GM12874 (cell line): ENCODE measurements around the gene SLC38A3.

ENCODE experiments used
- TF ChIP-seq, protein P1 (sequence below): IDR thresholded peaks from 2 replicates; pipeline ENCODE4 v1.5.1; 2011; ENCODE audit warnings: low read depth, mild to moderate bottlenecking, control low read depth, low read length, moderate library complexity; ENCODE audit not compliant: insufficient read depth

The SLC38A3 gene

DNA sequence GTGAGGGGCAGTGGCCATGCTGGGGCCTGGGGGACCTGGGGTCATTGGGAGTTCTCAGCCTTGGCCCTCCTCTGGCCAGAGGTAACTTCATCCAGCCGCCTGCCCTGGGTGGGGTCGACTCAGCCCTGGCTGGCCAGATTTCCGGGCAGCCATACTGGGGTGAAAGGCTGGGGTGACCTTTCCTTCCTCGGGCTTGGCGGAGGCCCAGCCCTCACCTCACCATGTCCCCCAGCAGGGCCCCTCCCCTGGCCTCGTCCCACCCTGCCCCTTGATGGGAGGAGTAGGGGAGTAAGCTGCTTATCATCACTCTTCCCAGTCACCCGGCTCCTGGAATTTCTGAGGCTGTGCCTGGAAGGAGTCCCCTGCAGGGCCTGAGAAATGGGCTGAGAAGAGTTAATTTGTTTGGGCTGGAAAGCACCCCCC is 44.5 kb upstream of the SLC38A3 start:
- TF ChIP-seq, protein P1, sequence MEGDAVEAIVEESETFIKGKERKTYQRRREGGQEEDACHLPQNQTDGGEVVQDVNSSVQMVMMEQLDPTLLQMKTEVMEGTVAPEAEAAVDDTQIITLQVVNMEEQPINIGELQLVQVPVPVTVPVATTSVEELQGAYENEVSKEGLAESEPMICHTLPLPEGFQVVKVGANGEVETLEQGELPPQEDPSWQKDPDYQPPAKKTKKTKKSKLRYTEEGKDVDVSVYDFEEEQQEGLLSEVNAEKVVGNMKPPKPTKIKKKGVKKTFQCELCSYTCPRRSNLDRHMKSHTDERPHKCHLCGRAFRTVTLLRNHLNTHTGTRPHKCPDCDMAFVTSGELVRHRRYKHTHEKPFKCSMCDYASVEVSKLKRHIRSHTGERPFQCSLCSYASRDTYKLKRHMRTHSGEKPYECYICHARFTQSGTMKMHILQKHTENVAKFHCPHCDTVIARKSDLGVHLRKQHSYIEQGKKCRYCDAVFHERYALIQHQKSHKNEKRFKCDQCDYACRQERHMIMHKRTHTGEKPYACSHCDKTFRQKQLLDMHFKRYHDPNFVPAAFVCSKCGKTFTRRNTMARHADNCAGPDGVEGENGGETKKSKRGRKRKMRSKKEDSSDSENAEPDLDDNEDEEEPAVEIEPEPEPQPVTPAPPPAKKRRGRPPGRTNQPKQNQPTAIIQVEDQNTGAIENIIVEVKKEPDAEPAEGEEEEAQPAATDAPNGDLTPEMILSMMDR = no peak

- TF ChIP-seq, protein P1 = no peak
Observed at GRCh38 chr3:50161320-50161719, 43.8 kb upstream of the SLC38A3 start.

- TF ChIP-seq, protein P1 = no peak
Observed at GRCh38 chr3:50162034-50162883, 42.8 kb upstream of the SLC38A3 start.

- TF ChIP-seq, protein P1 = no peak
Observed at GRCh38 chr3:50163572-50164455, 41.3 kb upstream of the SLC38A3 start.

DNA sequence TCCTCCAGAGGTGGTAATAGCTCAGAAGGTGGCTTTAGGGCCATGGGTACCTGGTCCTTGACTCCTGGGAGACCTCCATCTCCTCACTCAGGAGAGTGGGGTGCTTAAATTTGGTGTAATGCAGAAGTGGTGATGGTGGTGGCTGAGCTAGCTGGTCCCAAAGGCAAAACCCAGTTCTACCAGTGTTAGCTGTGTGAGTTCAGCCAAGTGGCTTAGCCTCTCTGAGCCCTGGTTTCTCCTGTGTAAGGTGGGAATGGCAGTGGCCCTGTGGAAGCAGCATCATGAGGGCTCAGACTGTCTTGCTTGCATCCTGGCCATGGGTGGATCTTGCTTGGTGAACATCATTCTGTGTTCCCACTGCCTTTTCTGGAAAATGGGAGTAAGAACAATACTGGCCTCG is 40.6 kb upstream of the SLC38A3 start:
- TF ChIP-seq, protein P1 = no peak

DNA sequence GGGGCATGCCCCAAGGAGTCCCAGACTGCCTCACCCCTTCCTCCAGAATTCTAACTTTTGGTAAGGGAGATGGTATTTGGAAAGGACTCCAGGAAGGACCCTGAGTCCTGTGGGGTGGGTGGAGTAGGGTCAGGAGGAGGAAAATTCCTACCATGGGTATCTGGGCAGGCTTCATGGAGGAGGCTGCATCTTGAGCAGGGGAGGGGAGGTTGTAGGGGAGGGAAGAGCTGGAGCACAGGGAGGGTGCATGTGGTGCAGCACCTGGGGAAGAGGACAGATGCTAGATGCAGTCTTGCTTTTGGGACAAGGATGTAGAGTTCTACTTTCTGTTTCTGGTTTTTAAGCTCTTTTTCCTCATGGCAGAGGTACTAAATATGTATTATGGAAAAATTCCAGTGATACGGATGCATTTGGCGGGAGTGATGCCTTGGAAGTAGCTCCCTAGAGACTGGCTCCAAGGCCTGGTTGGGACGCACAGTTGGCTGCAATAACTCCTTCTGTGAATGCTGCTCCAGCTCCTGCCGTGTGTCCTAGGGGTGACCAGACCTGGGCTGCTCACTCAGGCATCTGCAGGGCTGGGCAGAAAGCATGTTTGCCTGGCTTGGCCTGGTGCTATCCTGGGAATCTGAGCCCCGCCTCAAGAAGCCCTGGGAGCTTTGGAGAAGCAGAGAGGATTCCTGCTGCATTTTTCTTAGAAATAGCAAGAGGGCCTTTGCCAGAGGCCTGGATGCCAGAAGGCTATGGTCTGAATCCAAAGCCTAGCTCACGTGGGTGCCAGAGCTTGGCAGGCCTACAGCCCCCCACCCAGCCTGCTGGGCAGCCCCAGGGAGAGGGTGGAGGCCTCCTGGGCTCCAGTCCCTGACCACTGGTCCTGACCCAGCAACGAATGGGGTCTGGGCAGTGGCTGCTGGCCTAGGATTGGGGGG is 39.8 kb upstream of the SLC38A3 start:
- TF ChIP-seq, protein P1 = no peak
